NCI-H345 (cell line): ENCODE measurements around the gene FFAR3.
"Not testable (repeated sequence)": the region's sequence is repeated elsewhere in the genome, so short reads cannot be mapped to it uniquely, and the experiment has no call there.

ENCODE experiments used
- DNase-seq: peaks from one replicate; lab custom pipeline; 2025; lab: John Stamatoyannopoulos, UW

The FFAR3 gene

DNA sequence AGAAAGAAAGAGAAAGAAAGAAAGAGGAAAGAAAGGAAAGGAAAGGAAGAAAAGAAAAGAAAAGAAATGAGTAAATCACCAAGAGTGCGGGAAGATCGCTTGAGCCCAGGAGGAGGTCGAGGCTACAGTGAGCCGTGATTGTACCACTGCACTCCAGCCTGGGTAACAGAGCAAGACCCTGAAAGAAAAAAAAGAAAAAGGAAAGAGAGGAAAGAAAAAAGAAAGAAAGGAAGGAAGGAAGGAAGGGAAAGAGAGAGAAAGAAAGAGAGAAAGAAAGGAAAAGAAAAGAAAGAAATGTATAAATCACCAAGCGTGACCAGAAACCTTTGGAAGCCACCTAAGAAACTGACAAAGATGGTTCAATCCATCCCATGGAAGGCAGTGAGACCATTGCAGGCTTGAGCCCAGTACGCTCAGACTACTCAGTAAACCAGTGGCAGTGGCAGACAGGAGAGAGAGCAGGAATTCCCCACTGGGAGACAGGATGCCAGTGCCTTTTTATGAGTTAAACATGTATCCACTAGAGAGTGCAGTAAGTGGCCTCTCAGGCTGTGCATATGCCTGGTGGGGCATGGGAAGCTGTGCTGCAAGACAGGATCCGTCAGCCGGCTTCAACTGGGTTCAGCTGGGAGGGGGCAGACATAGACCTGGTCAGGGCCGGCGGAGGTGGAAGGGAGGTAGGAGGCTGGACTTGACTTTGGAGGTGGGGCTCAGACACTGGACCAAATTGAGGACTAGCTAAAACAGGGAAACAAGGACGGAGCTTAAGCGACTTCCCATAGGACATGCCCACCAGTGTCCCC lies 17.4 kb downstream of the FFAR3 start:
- DNase-seq: peak; percentile 23

DNA sequence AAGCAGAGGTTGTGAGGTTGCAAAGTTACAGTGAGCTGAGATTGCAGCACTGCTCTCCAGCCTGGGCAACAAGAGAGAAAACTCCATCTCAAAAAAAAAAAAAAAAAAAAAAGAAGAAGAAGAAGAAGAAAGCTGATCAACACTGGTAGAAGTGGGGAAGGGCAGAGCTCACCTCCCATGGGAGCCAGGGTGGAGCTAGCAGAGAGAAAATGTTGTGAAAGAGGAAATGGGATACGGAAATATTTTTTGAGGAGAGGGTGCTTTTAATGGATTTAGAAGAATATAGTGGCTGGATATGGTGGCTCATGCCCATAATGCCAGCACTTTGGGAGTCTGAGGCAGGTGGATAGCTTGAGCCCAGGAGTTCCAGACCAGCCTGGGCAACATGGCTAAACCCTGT lies 19.4 kb downstream of the FFAR3 start:
- no peak for DNase-seq

DNA sequence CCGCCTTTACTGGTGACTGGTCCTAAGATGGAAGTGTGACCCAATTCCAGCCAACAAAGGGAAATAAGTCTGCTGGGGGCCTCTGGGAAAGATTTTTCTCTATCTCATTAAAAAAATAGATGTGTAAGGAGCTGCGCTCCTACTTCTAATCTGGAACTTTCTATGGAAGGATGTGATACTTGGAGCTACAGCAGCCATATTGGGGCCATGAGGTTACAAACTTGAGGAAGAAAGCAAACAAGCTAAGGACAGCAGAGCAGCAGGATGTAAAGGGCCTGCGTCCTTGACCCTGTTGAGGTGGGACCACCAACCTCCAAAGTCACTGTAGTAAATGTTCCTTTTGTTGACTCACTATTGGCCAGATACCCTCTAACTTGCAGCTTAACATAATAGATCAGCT lies 20.1 kb downstream of the FFAR3 start:
- DNase-seq: no peak

DNA sequence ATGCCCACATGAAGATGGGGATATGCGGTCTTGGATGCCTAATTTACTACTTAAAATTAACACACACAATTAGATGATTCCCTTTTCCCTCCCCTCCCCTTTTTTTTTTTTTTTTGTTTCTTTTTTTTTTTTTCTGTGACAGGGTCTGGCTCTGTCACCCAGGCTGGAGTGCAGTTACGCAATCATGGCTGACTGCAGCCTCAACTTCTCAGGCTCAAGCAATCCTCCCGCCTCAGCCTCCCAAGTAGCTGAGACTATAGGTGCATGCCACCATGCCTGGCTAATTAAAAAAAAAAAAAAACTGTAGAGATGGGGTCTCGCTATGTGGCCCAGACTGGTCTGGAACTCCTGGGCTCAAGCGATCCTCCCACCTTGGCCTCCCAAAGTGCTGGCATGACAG lies 21.3 kb downstream of the FFAR3 start:
- DNase-seq: not testable (repeated sequence)

DNA sequence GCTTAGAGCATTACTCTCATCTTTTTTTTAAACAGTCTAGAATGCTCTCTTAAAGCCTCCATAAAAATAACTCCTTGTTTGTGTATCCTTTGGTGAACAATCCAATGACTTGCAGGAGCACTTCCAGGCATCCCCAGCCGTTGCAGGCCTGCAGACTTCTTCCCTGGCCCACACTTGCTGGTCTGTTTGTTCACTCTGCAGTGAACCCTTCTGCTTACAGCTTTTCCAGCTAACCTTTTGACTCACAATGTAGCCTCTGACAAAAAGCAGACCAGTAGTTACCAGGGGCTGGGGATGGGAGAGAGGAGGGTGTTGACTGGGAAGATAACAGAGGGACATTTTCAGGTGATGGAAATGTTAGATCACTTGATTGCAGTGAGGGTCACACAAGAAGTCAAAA lies 21.7 kb downstream of the FFAR3 start:
- DNase-seq: no peak

DNA sequence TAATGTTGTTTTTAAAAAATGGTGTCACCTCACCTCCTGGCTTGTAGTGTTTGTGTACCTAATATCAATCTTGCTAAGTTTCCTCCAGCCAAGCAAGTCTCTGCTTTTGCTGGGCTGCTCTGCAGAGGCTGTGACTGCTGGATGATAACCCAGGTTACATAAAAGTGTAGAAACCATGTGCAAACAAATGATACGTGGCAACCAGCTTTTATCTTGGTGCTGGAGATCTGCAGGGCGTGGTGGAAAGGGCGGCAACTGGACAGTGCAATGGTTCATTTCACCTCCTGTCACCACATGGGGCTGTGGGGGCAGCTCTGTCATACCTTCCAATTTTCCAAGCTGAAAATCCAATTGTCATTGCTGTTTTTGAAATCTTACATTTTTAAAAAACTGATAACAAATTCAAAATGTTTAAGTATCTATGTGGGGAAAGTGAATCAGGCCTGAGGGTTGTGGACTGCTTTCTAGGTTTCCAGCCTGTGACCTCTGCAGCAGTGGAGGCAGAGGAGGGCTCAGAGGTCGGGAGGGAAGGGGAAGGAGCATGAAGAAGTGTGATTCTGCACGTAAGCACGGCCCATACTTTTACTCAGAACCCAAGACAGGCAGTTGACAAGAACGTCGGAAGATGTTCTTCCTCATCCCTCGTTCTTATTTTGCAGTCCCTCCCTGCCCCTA lies 22.3 kb downstream of the FFAR3 start:
- DNase-seq: no peak

DNA sequence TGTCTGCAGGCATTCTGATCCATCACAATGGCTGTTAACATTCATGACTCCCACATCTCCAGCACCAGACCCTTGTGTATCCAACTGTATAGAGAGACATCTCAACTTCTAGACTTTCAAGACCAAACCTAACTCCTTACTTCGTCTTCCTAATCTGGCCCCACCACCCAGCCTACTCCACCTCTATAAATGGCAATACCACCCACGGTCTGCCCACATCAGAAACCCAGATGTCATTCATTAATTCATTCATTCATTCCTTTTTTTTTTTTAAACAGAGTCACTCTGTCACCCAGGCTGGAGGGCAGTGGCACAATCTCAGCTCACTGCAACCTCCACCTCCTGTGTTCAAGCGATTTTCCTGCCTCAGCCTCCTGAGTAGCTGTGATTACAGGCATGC lies 23.1 kb downstream of the FFAR3 start:
- no peak for DNase-seq

DNA sequence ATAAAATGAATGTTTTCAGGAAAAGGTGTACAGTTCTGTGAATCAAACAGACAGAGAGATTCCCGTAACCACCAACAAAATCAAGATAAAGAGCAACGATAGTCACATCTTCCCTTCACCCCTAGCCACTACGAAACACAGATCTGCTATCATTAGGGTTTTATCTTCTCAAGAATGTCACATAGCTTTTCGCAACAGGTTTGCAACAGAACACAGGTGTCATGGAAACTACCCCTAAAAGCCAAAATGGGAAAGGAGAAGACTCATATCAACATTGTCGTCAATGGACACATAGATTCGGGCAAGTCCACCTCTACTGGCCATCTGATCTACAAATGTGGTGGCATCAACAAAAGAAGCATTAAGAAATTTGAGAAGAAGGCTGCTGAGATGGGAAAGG lies 23.7 kb downstream of the FFAR3 start:
- DNase-seq: no peak

DNA sequence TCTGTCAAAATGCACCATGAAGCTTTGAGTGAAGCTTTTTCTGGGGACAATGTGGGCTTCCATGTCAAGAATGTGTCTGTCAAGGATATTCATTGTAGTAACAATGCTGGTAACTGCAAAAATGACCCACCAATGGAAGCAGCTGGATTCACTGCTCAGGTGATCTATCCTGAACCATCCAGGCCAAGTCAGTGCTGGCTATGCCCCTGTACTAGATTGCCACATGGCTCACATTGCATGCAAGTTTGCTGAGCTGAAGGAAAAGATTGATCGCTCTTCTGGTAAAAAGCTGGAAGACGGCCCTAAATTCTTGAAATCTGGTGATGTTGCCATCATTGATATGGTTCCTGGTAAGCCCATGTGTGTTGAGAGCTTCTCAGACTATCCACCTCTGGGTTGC lies 25.3 kb downstream of the FFAR3 start:
- DNase-seq: no peak

DNA sequence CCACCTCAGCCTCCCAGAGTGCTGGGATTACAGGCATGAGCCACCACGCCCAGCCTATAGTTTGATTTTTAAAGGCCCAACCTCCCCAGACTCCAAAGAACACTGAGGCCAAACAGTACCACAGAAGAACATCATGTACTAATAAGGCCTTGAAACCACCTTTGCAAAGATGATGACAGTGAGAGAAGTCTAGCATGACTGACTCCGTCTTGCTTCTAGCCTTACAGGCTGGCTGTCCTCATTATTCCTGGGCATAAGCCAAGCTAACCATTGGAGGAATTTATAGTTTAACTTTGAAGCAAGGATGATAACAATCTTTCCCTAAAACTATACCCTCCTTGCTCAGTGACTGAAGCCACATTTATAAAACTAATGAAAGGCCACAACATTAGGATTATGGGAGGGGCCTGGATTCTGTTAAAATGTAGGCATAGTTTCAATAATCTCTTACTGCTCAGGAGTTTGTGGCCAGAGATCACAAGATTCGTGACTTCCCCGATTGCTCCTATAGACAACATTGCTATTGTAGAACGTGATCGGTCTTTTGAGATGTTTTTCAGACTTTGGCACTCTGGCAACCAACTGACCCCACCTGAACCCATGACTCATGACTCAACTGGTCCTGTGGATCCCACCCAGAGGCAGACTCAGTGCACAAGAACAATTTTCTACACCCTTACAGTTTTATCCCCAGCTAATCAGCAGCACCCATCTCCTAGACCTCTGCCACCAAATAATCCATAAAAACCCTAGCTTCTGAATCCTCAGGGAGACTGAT lies 30.2 kb downstream of the FFAR3 start:
- DNase-seq: no peak

DNA sequence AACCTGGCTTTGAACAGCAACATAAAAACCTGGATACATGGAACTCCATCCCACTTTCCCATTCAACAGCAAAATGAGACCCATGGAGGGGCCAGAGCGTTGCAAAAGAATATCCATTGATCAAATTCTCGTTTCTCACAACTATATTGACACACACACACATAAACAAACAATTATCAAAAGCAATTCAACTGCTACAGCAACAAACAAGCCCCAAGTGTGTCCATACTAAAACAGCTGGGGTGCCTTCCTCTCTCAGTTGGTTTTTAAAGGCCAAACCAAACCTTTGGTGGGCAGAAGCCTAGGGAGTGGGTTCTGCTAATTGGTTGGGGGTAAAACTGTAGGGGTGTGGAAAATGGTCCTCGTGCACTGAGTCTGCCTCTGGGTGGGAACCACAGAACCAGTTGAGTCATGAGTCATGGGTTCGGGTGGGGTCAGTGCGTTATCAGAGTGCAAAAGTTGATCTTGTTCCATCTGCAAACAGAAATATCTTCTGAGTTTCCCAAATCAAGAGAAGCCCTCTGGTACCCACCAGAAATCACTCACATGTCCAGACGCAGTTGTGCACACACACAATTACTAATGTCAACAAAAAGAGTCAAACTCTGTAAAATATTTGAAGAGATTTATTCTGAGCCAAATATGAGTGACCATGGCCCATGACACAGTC lies 31.1 kb downstream of the FFAR3 start:
- DNase-seq: no peak

DNA sequence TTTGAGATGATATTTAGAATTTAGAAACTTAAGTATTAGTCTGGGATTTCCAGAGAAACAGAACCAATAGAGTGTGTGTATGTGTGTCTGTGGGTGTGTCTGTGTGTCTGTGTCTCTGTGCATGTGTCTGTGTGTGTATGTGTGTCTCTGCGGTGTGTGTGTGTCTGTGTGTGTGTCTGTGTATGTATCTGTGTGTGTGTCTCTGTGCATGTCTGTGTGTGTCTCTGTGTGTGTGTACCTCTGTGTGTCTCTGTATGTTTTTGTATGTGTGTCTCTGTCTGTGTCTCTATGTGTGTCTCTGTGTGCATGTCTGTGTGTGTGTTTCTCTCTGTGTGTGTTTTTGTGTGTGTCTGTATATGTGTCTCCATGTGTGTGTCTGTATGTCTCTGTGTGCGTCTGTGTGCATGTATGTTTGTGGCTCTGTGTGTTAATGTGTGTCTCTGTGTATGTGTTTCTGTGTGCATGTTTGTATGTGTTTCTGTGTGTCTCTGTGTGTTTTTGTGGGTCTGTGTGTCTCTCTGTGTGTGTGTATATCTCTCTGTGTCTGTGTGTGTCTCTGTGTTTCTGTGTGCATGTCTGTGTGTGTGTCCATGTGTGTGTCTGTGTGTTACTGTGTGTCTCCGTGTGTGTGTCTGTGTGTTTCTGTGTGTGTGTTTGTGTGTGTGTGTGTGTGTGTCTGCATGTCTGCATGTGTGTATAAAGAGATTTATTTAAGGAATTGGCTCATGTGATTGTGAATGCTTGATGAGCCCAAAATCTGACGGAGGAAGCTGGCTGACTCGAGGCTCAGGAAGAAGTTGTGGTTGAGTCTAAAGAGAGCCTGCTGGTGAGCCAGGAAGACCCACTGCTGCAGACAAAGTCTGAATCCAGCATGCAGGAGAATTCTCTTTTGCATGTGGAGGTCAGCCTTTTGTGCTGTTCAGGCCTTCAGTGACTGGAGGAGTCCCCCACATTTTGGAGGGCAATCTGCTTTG lies 34.8 kb downstream of the FFAR3 start:
- no peak for DNase-seq

DNA sequence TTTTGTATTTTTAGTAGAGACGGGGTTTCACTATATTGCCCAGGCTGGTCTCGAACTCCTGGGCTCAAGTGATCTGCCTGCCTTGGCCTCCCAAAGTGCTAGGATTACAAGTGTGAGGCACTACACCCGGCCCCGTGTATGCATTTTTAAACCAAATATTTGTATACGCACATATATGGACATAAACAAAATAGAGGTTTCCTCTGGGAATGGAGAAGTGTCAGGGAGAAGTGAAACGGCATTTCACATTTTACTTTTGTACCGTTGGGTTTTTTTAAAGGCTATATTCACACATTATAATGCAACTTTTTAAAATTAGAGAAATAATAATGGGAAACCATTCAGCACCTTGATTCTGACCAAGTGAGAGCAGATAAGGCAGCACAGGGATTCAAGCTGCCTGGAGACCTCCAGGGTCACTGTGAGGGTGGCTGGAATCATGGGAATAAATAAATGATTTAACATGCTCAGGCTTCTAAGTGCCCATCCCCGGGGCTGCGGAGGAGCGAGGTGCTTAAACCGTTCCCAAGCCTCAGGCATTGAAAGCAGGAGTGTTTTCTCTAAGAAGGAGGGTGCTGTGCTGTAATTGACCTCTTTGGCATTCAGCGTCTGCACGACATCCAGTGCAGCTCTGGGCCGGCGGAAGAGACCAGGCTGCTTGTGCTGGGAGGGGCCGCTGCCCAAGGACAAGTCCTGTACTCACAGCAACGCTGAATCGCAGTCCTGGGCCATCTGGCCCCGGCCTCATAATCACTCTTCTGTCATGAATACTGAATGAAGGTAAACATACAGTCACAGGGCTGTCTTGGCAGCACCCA lies 37.3 kb downstream of the FFAR3 start:
- peak; percentile 20 for DNase-seq

DNA sequence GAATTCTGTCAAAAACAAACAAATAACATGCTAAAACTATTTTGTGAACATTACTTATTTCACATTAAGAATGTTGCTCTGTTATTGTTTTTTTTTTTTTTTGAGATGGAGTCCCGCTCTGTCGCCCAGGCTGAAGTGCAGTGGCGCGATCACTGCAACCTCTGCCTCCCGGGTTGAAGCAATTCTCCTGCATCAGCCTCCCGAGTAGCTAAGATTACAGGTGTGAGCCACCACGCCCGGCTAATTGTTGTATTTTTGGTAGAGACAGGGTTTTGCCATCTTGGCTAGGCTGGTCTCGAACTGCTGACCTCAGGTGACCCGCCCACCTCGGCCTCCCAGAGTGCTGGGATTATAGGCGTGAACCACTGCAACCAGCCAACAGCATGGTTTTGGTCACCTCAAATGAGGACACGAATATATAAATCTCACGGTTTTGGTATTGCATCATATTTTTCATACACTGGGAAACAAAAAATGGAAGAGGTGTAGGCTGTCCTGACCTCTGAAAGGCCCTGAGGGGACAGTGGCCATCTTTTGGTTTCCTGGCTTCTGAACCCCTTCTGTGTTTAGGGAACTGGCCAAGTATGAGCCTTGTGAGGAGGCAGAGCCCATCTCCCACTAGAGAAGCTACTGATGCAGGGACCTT lies 38.1 kb downstream of the FFAR3 start:
- DNase-seq: no peak

DNA sequence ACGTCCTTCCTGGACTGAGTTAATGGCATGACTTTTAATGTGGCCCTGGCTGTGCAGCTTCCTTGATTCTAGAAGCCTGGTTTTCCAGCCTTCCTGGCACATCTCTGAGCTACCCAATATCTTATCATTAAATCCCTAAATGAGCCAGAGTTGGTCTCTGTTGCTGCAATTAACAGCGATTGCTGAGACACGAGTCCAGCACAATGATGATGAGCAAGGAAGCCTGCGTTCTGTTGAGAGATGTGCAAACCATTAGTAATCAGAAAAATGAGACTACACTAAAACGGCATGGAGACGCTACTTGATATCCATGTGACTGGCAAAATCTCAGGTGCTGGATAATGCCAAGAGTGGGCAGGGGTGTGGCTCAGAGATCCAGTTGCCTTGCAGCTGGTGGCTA lies 38.8 kb downstream of the FFAR3 start:
- no peak for DNase-seq

DNA sequence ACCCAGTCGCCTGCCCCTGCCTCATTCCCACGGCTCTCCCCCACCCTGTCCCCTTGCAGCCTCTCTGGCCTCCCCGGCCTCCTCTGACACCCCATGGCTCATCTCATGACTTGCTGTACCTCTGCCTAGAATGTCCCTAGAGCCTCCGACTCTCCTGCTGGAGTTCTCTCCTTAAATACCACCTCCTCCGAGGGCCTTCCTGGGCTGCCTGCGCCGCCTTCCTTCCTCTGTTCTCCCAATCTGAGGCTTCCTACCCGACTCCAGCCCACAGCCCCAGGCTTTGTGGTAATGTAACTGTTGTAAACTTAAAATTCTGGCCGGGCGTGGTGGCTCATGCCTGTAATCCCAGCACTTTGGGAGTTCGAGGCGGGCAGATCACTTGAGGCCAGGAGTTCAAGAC lies 40.3 kb downstream of the FFAR3 start:
- DNase-seq: no peak

DNA sequence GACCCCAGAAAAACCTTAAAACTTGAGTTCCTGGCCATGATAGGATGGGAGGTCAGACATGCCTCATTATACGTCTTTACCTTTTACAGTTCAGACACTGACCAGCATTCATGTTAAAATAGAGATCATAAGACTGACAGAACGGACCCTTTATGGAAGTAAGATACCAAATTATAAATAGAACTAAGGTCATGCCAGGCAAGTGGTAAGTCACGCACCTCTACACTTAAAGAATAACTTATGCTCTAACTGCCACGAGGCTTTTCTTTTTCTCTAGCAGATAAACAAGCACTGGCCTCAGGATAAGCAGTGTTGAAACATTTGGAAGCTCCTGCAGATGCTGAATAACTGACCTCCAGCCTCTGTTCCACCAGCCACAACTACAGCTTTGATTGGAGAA lies 41.0 kb downstream of the FFAR3 start:
- no peak for DNase-seq

DNA sequence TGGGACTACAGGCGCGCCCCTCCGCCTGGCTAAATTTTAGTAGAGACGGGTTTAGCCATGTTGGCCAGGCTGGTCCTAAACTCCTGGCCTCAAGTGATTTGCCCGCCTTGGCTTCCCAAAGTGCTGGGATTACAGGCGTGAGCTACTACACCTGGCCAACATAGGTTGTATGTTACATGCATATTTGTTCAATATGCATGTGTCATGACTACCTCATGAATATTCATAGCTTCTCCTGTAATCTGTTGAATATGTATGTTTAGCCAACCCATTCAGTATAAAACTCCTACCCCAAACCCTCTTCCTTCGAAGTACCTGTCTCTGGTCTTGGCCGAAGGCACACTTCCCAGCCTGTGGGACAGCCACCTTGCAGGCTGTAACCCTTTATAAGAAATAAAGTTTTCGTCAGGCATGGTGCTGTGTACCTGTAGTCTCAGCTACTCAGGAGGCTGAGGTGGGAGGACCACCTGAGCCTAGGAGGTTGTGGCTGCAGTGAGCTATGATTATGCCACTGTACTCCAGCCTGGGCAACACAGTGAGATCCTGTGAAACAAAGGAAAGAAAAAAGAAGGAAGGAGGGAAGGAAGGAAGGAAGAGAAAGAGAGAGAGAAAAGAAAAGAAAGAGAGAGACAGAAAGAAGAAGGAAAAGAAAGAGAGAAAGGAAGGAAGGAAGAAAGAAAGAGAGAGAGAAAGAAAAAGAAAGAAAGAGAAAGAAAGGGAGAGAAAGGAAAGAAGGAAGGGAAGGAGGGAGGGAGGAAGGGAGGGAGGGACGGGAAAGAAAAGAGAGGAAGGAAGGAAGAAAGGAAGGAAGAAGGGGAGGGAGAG lies 41.9 kb downstream of the FFAR3 start:
- DNase-seq: no peak

DNA sequence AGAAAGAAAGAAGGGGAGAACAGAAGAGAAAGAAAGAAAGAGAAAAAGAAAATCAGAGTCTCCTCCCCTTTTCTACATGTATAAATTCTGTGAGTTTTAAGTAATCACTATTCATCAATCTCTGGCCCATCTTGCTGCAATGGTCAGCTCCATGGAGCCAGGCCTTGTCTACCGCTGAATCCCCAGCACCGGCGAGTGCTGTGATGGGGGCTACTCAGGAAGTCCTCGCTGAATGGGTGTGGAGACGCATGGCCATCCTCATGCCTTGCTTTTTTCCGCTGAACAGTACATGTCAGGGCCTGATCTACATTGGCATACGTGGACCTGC lies 42.5 kb downstream of the FFAR3 start:
- DNase-seq: no peak
